ENCODE data around the gene RERGL.
"Not testable (repeated sequence)": the region's sequence is repeated elsewhere in the genome, so short reads cannot be mapped to it uniquely, and the experiment has no call there.

The RERGL gene

GRCh38 chr12:18090093-18090492 is at the start of gene RERGL:
Gene RERGL (minus strand): TSS chr12:18090193. CDS start chr12:18090140, 53 bp downstream.
- DNase-seq, result no peak

- DNase-seq, result no peak
These were observed 49.3 kb upstream of the RERGL start for GRCh38 chr12:18139254-18139653.

GRCh38 chr12:18135509-18135908 is 45.5 kb upstream of the RERGL start:
- no peak for DNase-seq

GRCh38 chr12:18135086-18135485 is 45.1 kb upstream of the RERGL start:
- DNase-seq, result no peak

GRCh38 chr12:18130851-18131250 is 40.9 kb upstream of the RERGL start:
- DNase-seq, result no peak

- DNase-seq, result no peak
These were observed 33.7 kb upstream of the RERGL start for GRCh38 chr12:18123707-18124106.

- no peak for DNase-seq
These were observed 30.9 kb upstream of the RERGL start for GRCh38 chr12:18120899-18121298.

- DNase-seq, result no peak
These were observed 18.6 kb upstream of the RERGL start for GRCh38 chr12:18108611-18109010.

- no peak for DNase-seq
These were observed 13.6 kb upstream of the RERGL start for GRCh38 chr12:18103624-18104023.

GRCh38 chr12:18101043-18101442 is 11.1 kb upstream of the RERGL start:
- DNase-seq, result no peak

GRCh38 chr12:18084080-18084479 is 5.9 kb downstream of the RERGL start:
- DNase-seq, result no peak

GRCh38 chr12:18079541-18080246 is 10.3 kb downstream of the RERGL start:
- no peak for DNase-seq

- no peak for DNase-seq
These were observed 16.0 kb downstream of the RERGL start for GRCh38 chr12:18074001-18074400.

- DNase-seq, result no peak
These were observed 17.3 kb downstream of the RERGL start for GRCh38 chr12:18072723-18073122.

- no peak for DNase-seq
These were observed 18.7 kb downstream of the RERGL start for GRCh38 chr12:18071336-18071735.

GRCh38 chr12:18068355-18068754 is 21.6 kb downstream of the RERGL start:
- DNase-seq, result no peak

- no peak for DNase-seq
These were observed 23.3 kb downstream of the RERGL start for GRCh38 chr12:18066666-18067065.

GRCh38 chr12:18062867-18063266 is 27.1 kb downstream of the RERGL start:
- DNase-seq, result not testable (repeated sequence)

- no peak for DNase-seq
These were observed 32.9 kb downstream of the RERGL start for GRCh38 chr12:18057051-18057450.

- DNase-seq, result no peak
These were observed 34.9 kb downstream of the RERGL start for GRCh38 chr12:18054925-18055619.

- no peak for DNase-seq
These were observed 44.5 kb downstream of the RERGL start for GRCh38 chr12:18045446-18045992.

- DNase-seq, result not testable (repeated sequence)
These were observed 49.8 kb downstream of the RERGL start for GRCh38 chr12:18040060-18040742.

Measured in activated CD4-positive, alpha-beta T cell treated with anti-CD3 and anti-CD28 coated beads, Interleukin-2, Interleukin-6, amounts not matched to agents 100 ng/mL and 50 ng/mL, durations not matched to agents 16 hours and 8 hours (primary cell).